ENCODE data around the gene KIZ. TPM values are rescaled to one million over a fixed set of nuclear protein-coding genes. Genes with fewer than 3 reads are reported as not detected.

The KIZ gene
- total and polyA plus RNA-seq, 2 experiments from 2014 or later, result 13.5 to 15.4 TPM

DNA sequence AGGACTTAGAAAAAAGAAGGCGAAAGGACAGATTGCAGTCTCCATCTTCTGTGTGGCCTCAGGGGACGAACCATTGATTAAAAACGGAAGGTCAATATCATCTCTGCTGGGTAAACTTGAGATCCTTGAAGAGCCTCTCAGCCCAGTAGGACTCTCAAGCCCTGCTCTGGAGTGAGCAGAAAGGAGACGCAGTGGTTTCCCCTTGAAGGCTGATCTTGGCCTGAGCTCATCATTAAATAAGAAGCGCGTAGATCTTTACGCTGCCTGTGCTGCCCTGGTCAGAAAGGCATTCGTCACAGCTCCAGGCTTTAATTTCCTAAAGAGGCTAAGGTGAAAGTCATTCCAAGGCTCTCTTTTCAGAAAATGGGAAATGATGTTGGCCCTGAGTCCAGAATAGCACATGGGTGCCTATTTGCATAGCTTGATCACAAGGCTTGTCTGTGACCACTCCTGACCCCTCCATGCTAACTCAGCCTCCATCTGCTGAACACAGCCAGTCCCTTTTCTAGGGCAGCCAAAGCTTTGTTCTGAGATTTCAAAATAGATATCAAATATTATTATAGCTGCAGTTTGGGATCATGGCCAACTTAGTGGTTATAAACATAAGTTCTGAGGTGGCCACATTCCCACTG, 148.0 kb downstream of the KIZ start:
- Histone ChIP-seq H2AFZ (no peak overlapping the region), H3K9me3 (ENCODE audit: low read depth) (no peaks in the 10 kb centered on the region), H3K36me3 (replicated peaks; ENCODE audit: insufficient read depth, low read depth) (no peaks in the 10 kb centered on the region), H3K4me2 (no peak overlapping the region), H3K27ac (no peak overlapping the region), H3K9me2 (replicated peaks; ENCODE audit: insufficient read depth) (no peaks in the 10 kb centered on the region), H3K4me3 (no peak overlapping the region), H3K27me3 (no peaks in the 10 kb centered on the region), H4K20me1 (ENCODE audit: insufficient read depth, poor library complexity, severe bottlenecking) (no peaks in the 10 kb centered on the region), H3K4me1 (ENCODE audit: insufficient read depth) (no peaks in the 10 kb centered on the region), H3K79me2 (no peaks in the 10 kb centered on the region)
- DNase-seq (ENCODE audit: low spot score), result no peak
- TF ChIP-seq, protein P1, sequence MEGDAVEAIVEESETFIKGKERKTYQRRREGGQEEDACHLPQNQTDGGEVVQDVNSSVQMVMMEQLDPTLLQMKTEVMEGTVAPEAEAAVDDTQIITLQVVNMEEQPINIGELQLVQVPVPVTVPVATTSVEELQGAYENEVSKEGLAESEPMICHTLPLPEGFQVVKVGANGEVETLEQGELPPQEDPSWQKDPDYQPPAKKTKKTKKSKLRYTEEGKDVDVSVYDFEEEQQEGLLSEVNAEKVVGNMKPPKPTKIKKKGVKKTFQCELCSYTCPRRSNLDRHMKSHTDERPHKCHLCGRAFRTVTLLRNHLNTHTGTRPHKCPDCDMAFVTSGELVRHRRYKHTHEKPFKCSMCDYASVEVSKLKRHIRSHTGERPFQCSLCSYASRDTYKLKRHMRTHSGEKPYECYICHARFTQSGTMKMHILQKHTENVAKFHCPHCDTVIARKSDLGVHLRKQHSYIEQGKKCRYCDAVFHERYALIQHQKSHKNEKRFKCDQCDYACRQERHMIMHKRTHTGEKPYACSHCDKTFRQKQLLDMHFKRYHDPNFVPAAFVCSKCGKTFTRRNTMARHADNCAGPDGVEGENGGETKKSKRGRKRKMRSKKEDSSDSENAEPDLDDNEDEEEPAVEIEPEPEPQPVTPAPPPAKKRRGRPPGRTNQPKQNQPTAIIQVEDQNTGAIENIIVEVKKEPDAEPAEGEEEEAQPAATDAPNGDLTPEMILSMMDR (IDR thresholded peaks at IDR 0.05; ENCODE audit: poor library complexity), result no peak
- TF ChIP-seq EZH2 (IDR thresholded peaks at IDR 0.05; ENCODE audit: borderline replicate concordance), result no peak
- TF ChIP-seq EZH2phosphoT487 (IDR thresholded peaks at IDR 0.05; ENCODE audit: low read depth, severe bottlenecking, unreplicated experiment), result no peak
- 88% methylated on average over 8 of the region's 8 CpGs for WGBS (ENCODE audit: low lambda C conversion rate, missing lambda C conversion rate)

DNA sequence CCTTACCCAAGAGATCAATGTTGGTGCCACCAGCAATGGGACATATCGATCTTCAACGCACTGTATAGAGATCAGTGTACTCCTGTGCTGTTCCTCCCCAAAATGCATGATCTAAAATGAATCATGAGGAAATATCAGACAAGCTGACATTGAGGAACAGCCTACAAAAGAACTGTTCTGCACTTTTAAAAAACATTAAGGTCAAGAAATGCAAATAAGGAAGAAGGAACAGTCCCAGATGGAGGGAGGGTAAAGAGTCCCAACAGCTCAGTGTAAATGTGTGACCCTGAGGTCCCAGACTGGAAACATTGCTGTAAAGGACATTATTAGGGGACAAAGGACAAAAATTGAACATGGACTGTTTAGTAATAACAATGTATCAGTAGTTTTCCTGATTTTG, 152.9 kb downstream of the KIZ start:
- Histone ChIP-seq H3K27ac (no peak overlapping the region), H3K9me2 (replicated peaks; ENCODE audit: insufficient read depth) (no peaks in the 10 kb centered on the region), H2AFZ (no peak overlapping the region), H3K4me1 (ENCODE audit: insufficient read depth) (no peaks in the 10 kb centered on the region), H4K20me1 (ENCODE audit: insufficient read depth, poor library complexity, severe bottlenecking) (no peaks in the 10 kb centered on the region), H3K4me3 (no peak overlapping the region), H3K79me2 (no peaks in the 10 kb centered on the region), H3K36me3 (replicated peaks; ENCODE audit: insufficient read depth, low read depth) (no peaks in the 10 kb centered on the region), H3K9me3 (ENCODE audit: low read depth) (no peaks in the 10 kb centered on the region), H3K4me2 (no peak overlapping the region), H3K27me3 (no peaks in the 10 kb centered on the region)
- DNase-seq (ENCODE audit: low spot score), result no peak
- 96% methylated on average over 2 of the region's 2 CpGs for WGBS (ENCODE audit: low lambda C conversion rate, missing lambda C conversion rate)
- TF ChIP-seq EZH2 (IDR thresholded peaks at IDR 0.05; ENCODE audit: borderline replicate concordance) (no peak), EZH2phosphoT487 (IDR thresholded peaks at IDR 0.05; ENCODE audit: low read depth, severe bottlenecking, unreplicated experiment) (no peak)
- TF ChIP-seq, protein P1 (IDR thresholded peaks at IDR 0.05; ENCODE audit: poor library complexity), result no peak

DNA sequence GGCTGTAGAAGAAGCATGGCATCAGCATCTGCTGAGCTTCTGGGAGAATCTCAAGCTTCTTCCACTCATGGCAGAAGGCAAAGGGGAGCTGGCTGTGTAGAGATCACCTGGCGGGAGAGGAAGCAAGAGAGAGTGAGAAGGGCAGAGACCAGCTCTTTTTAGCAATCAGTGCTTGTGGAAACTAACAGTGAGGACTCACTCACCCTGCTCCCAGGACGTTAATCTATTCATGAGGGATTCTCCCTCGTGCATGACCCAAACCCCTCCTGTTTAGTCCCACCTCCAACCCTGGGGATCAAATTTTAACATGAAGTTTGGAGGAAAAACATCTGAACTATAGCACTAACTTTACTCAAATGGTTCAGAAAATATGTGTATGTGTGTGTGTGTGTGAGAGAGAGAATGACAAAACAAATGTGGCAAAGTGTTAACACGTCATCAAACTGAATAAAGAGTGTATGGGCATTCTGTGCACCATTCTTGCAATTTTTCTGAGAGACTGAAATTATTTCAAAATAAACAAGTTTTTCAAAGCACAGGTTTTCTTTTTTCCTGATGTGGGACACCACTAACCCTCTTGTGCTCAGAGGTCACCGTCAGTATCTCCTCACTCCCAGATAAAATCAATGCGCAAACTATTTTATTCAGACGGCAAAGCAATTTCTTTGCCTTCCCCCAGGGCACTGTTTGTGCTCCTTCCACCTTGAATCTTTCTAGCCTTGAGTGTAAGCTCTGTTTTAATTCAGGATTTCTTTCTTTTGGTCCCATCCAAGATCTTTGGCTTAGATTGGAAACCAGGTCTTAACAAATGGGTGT, 154.0 kb downstream of the KIZ start:
- WGBS (ENCODE audit: low lambda C conversion rate, missing lambda C conversion rate), result 49% methylated on average over 7 of the region's 7 CpGs
- no peak overlapping the region for H3K4me3 ChIP-seq
- no peak overlapping the region for H3K27ac ChIP-seq
- no peaks in the 10 kb centered on the region for H3K4me1 ChIP-seq (ENCODE audit: insufficient read depth)
- no peaks in the 10 kb centered on the region for H3K79me2 ChIP-seq
- no peak overlapping the region for H3K4me2 ChIP-seq
- H3K9me2 ChIP-seq (replicated peaks; ENCODE audit: insufficient read depth), result no peaks in the 10 kb centered on the region
- TF ChIP-seq EZH2phosphoT487 (IDR thresholded peaks at IDR 0.05; ENCODE audit: low read depth, severe bottlenecking, unreplicated experiment) (no peak), EZH2 (IDR thresholded peaks at IDR 0.05; ENCODE audit: borderline replicate concordance) (no peak)
- TF ChIP-seq, protein P1 (IDR thresholded peaks at IDR 0.05; ENCODE audit: poor library complexity), result no peak
- no peaks in the 10 kb centered on the region for H3K9me3 ChIP-seq (ENCODE audit: low read depth)
- no peaks in the 10 kb centered on the region for H3K36me3 ChIP-seq (replicated peaks; ENCODE audit: insufficient read depth, low read depth)
- DNase-seq (ENCODE audit: low spot score), result no peak
- no peak overlapping the region for H2AFZ ChIP-seq
- H3K27me3 ChIP-seq, result no peaks in the 10 kb centered on the region
- H4K20me1 ChIP-seq (ENCODE audit: insufficient read depth, poor library complexity, severe bottlenecking), result no peaks in the 10 kb centered on the region
